H1 (cell line): ENCODE results near the gene MMP15.

Experiments
- CEBPB ChIP-seq: IDR thresholded peaks from 2 replicates; pipeline ENCODE4 v1.6.1; 2012; ENCODE audit warnings: low read depth, low read length
- CTCF ChIP-seq, 3 experiments: IDR thresholded peaks; 1 replicate in 2 of 3; 2 replicates in 1 of 3; pipeline versions ENCODE4 v1.5.1 to v1.6.1; 2011; ENCODE audit warnings: low read length in 3 of 3, mild to moderate bottlenecking in 3 of 3, inconsistent platforms in 2 of 3, low read depth in 1 of 3, moderate library complexity in 1 of 3; ENCODE audit not compliant: insufficient read depth in 1 of 3; ENCODE audit errors: control extremely low read depth in 1 of 3
- E2F6 ChIP-seq: IDR thresholded peaks from 2 replicates; pipeline ENCODE4 v1.6.1; 2012; ENCODE audit warnings: inconsistent platforms
- GABPA ChIP-seq: IDR thresholded peaks from 2 replicates; pipeline ENCODE4 v1.6.1; 2011; ENCODE audit warnings: mild to moderate bottlenecking, low read length, moderate library complexity, borderline replicate concordance; ENCODE audit not compliant: insufficient read depth
- SP1 ChIP-seq: IDR thresholded peaks from 2 replicates; pipeline ENCODE4 v1.6.1; 2011; ENCODE audit warnings: low read depth, low read length

GRCh38 chr16:58040945-58041627 is 15.5 kb downstream of the MMP15 start:
- TF ChIP-seq GABPA, result no peak
- TF ChIP-seq SP1, result no peak
- TF ChIP-seq CTCF (IDR thresholded peaks at IDR 0.05; ENCODE audit: control extremely low read depth in 1 of 3, insufficient read depth in 1 of 3, low read depth in 1 of 3, low read length in 3 of 3), result no peak
- no peak for TF ChIP-seq E2F6
- TF ChIP-seq CEBPB, result no peak
